NB4 (cell line): ENCODE data around the gene PERCC1.

Source experiments
- DNase-seq: peaks from one replicate; pipeline ENCODE4 v3.0.0; 2010; ENCODE audit warnings: low read depth
- H3K4me3 ChIP-seq: one replicate; pipeline ENCODE4 v1.5.1; 2011; ENCODE audit warnings: mild to moderate bottlenecking, low read depth, low read length, moderate library complexity
- MAX ChIP-seq: IDR thresholded peaks from 2 replicates; pipeline ENCODE4 v1.6.1; 2011; ENCODE audit warnings: low read depth, low read length
- MYC ChIP-seq: IDR thresholded peaks from 2 replicates; pipeline ENCODE4 v1.6.1; 2011; ENCODE audit warnings: low read depth, low read length
- POLR2A ChIP-seq: IDR thresholded peaks from 2 replicates; pipeline ENCODE4 v1.6.1; 2011; ENCODE audit warnings: mild to moderate bottlenecking; ENCODE audit not compliant: insufficient read length; ENCODE audit errors: extremely low read depth
- TF ChIP-seq, protein P1 (sequence below): IDR thresholded peaks from one replicate; pipeline ENCODE4 v1.5.1; 2012; ENCODE audit warnings: low read depth, low read length

The PERCC1 gene

GRCh38 chr16:1389762-1390161, 41.1 kb upstream of the PERCC1 start:
- TF ChIP-seq POLR2A (no peak), MYC (no peak), MAX (no peak)
- TF ChIP-seq, protein P1, sequence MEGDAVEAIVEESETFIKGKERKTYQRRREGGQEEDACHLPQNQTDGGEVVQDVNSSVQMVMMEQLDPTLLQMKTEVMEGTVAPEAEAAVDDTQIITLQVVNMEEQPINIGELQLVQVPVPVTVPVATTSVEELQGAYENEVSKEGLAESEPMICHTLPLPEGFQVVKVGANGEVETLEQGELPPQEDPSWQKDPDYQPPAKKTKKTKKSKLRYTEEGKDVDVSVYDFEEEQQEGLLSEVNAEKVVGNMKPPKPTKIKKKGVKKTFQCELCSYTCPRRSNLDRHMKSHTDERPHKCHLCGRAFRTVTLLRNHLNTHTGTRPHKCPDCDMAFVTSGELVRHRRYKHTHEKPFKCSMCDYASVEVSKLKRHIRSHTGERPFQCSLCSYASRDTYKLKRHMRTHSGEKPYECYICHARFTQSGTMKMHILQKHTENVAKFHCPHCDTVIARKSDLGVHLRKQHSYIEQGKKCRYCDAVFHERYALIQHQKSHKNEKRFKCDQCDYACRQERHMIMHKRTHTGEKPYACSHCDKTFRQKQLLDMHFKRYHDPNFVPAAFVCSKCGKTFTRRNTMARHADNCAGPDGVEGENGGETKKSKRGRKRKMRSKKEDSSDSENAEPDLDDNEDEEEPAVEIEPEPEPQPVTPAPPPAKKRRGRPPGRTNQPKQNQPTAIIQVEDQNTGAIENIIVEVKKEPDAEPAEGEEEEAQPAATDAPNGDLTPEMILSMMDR: no peak
- DNase-seq: no peak
- no peak overlapping the region for H3K4me3 ChIP-seq

- H3K4me3 ChIP-seq: no peak overlapping the region
- TF ChIP-seq, protein P1: no peak
- TF ChIP-seq MAX (no peak), MYC (no peak), POLR2A (no peak)
- DNase-seq: no peak
Measured at GRCh38 chr16:1390239-1390779, 40.6 kb upstream of the PERCC1 start.

- no peak for DNase-seq
- H3K4me3 ChIP-seq: no peak overlapping the region
- TF ChIP-seq POLR2A (no peak), MAX (no peak)
- TF ChIP-seq, protein P1: no peak
Measured at GRCh38 chr16:1392826-1393225, 38.1 kb upstream of the PERCC1 start.

DNA sequence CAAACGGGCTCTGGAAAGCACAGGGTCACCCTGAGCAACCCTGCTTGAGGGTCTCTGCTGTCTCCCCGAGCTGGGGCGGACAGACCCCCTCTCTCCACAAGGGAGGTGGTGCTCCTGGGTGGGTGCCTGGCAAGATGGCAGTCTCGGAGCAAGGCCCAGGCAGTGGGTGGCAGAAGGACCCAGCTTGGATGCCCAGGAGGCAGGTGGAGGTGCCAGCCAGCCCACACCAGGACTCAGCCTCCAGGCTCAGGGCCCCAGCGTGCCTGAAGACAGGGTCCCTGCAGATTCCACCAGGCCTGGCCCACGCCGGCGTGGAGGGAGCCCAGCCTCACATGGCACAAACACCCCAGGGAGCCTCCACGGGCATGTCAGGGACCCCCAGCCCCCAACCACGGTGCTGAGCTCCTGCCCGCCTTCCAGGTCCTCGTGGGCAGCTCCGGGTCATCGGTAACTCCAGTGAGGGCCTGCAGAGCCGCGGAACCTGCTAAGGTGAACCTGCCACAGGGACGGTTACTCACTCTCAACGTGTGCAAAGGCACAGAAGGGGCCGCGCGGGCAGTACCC, 37.2 kb upstream of the PERCC1 start:
- TF ChIP-seq MYC: no peak
- no peak for TF ChIP-seq POLR2A
- no peak for TF ChIP-seq MAX
- TF ChIP-seq, protein P1: no peak
- H3K4me3 ChIP-seq: no peak overlapping the region
- DNase-seq: no peak

DNA sequence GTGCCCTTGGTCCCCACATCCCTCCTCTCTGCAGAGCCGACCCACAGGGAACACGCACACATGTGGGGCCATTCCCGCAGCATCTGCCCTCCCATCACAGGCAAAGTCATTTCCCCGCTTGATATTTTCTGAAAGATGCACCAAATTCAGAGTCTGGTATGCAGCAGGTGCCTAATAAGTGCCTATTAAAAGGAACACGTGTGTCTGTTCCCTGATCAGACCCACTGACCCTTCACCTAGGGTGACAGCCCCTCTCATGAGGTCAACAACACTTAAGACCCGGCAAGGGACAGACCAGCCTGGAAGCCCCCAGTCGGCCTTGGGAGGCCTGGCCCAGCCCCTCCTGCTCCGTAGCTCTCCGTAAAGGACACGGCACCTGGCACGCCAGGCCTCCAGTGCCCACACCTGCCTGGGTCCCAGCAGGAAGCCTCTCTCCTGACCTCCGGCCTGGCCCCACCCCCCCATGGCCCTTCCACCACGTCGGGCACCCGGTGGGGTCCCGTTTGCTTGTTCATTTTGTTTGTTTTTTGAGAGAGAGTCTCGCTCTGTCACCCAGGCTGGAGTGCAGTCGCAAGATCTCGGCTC, 36.4 kb upstream of the PERCC1 start:
- DNase-seq: no peak
- TF ChIP-seq, protein P1: no peak
- no peak for TF ChIP-seq POLR2A
- TF ChIP-seq MYC: no peak
- TF ChIP-seq MAX: no peak

More for the DNA sequence above, 36.4 kb upstream of the PERCC1 start:
- no peak overlapping the region for H3K4me3 ChIP-seq
